HepG2 (cell line): ENCODE data around the gene TBC1D14. TPM values are rescaled to one million over a fixed set of nuclear protein-coding genes. Genes with fewer than 3 reads are reported as not detected.

ENCODE experiments used
- ATAC-seq: fragments of 200-7000 bp; cut with Tn5 transposase; 3 replicates; pipeline ENCODE4 v1.9.1; 2020; ENCODE audit warnings: mild to moderate bottlenecking, moderate library complexity
- BruUV-seq: library from RNA; stranded (reverse); fragments of 400-500 nt; replicated peaks from 2 replicates; lab custom pipeline; 2021; lab: Mats Ljungman, UMichigan
- CTCF ChIA-PET: fragments of 300-600 bp; formaldehyde crosslinking; extraction: SDS; loops from one replicate; lab custom pipeline; 2021; ENCODE audit warnings: low total read pairs, inconsistent platforms, low intra/inter-chr PET ratio; lab: Yijun Ruan, JAX
- POLR2A ChIA-PET: fragments of 350-600 bp; sonication (Branson Sonifier 250); formaldehyde crosslinking; loops from one replicate; lab custom pipeline; 2020; ENCODE audit warnings: antibody characterized with exemption, inconsistent platforms; lab: Yijun Ruan, JAX
- DNase-seq: peaks from one replicate; pipeline ENCODE4 v3.0.0-alpha.2; 2015; ENCODE audit warnings: low spot score
- FAIRE-seq: peaks from 3 replicates; lab custom pipeline; 2011; peaks lifted over from hg19 to GRCh38; lab: Jason Lieb, UNC
- H2AFZ ChIP-seq: one replicate; pipeline ENCODE4 v1.6.1; 2011; ENCODE audit warnings: low read length, inconsistent platforms
- H3K27ac ChIP-seq: fragments of 300-600 bp; 3 replicates; pipeline ENCODE4 v1.8.0; 2011; ENCODE audit warnings: mixed run types, mild to moderate bottlenecking, mixed read lengths, low read length, inconsistent platforms; ENCODE audit not compliant: insufficient read depth; ENCODE audit errors: extremely low read length
- H3K27me3 ChIP-seq, 2 experiments: fragments of 200-600 bp in 1 of 2; 2 replicates in 1 of 2; 3 replicates in 1 of 2; pipeline versions ENCODE4 v1.6.0 to v1.8.0; 2011; ENCODE audit warnings: low read length in 2 of 2, mild to moderate bottlenecking in 2 of 2, moderate library complexity in 2 of 2, inconsistent platforms in 1 of 2; ENCODE audit not compliant: insufficient read depth in 2 of 2, control insufficient read depth in 1 of 2
- H3K36me3 ChIP-seq, 2 experiments: fragments of 200-600 bp in 1 of 2; replicated peaks in 1 of 2; 2 replicates in 1 of 2; 3 replicates in 1 of 2; pipeline versions ENCODE4 v1.5.1 to v1.8.0; 2011; ENCODE audit warnings: low read length in 2 of 2, inconsistent platforms in 1 of 2; ENCODE audit not compliant: insufficient read depth in 2 of 2, control insufficient read depth in 1 of 2
- H3K4me1 ChIP-seq: 2 replicates; pipeline ENCODE4 v1.5.1; 2012; ENCODE audit warnings: low read length, inconsistent platforms; ENCODE audit not compliant: insufficient read depth
- H3K4me2 ChIP-seq: 2 replicates; pipeline ENCODE4 v1.6.0; 2011; ENCODE audit warnings: low read depth, low read length, inconsistent platforms
- H3K4me3 ChIP-seq, 3 experiments: fragments of 200-600 bp in 1 of 3; sonication (generic), shearing (Covaris generic) in 1 of 3; replicated peaks in 1 of 3; 2 replicates each; pipeline ENCODE4 v1.5.1; 2011 to 2016; ENCODE audit warnings: low read length in 3 of 3, inconsistent platforms in 2 of 3, low read depth in 2 of 3, mild to moderate bottlenecking in 2 of 3, control low read depth in 1 of 3, mixed read lengths in 1 of 3; ENCODE audit not compliant: insufficient read depth in 1 of 3
- H3K79me2 ChIP-seq: one replicate; pipeline ENCODE4 v1.6.1; 2011; ENCODE audit warnings: low read length, inconsistent platforms; ENCODE audit not compliant: insufficient read depth
- H3K9ac ChIP-seq: 2 replicates; pipeline ENCODE4 v1.6.0; 2011; ENCODE audit warnings: mild to moderate bottlenecking, low read depth, low read length, inconsistent platforms; ENCODE audit not compliant: insufficient read depth
- H3K9me3 ChIP-seq: 2 replicates; pipeline ENCODE4 v1.5.1; 2012; ENCODE audit warnings: mild to moderate bottlenecking, low read length
- H4K20me1 ChIP-seq: 2 replicates; pipeline ENCODE4 v1.6.0; 2011; ENCODE audit warnings: inconsistent platforms, mild to moderate bottlenecking, low read length, moderate library complexity; ENCODE audit not compliant: insufficient read depth
- MXD4 ChIP-seq: IDR thresholded peaks from 2 replicates; pipeline ENCODE4 v1.6.1; 2016; ENCODE audit warnings: mild to moderate bottlenecking, missing biosample characterization, missing genetic modification reagents
- PRDM15 ChIP-seq: sonication (generic); formaldehyde crosslinking; IDR thresholded peaks from 2 replicates; pipeline ENCODE4 v1.4.0; 2020; ENCODE audit warnings: missing genetic modification reagents
- YEATS4 ChIP-seq: sonication (generic); formaldehyde crosslinking; IDR thresholded peaks from 2 replicates; pipeline ENCODE4 v1.4.0; 2020; ENCODE audit warnings: missing genetic modification reagents, borderline replicate concordance
- ZBTB7A ChIP-seq: sonication (generic); formaldehyde crosslinking; IDR thresholded peaks from 2 replicates; pipeline ENCODE4 v1.8.0; 2022; ENCODE audit warnings: mild to moderate bottlenecking, missing genetic modification reagents
- ZMYM3 ChIP-seq: sonication (generic); formaldehyde crosslinking; IDR thresholded peaks from 2 replicates; pipeline ENCODE4 v1.5.1; 2020; ENCODE audit warnings: mild to moderate bottlenecking, missing genetic modification reagents
- ZNF430 ChIP-seq: sonication (generic); formaldehyde crosslinking; IDR thresholded peaks from 2 replicates; pipeline ENCODE4 v1.9.0; 2021; ENCODE audit warnings: mild to moderate bottlenecking, missing genetic modification reagents
- ZNF883 ChIP-seq: sonication (generic); formaldehyde crosslinking; IDR thresholded peaks from 2 replicates; pipeline ENCODE4 v1.5.1; 2020; ENCODE audit warnings: mild to moderate bottlenecking, missing genetic modification reagents; ENCODE audit errors: not compliant biosample characterization
- WGBS: methylation state at CpG from one replicate; pipeline ENCODE4 v1.1.6; 2017; ENCODE audit warnings: low lambda C conversion rate; 5-methylcytosine and 5-hydroxymethylcytosine counted together
- in situ Hi-C: cut with HindIII; loops from 2 replicates; pipeline ENCODE4 v1.10.0; 2017; ENCODE audit warnings: low pct_unique_long_range_greater_than_20kb; ENCODE audit not compliant: extremely low pct_ligation_motif_present
- intact Hi-C: fragments of 100-400 bp; cut with micrococcal nuclease; formaldehyde crosslinking; loops from one replicate; pipeline ENCODE4 v1.10.0; 2022; ENCODE audit not compliant: unreplicated experiment
- polyA plus RNA-seq, 8 experiments: library from polyadenylated mRNA; depleted of rRNA in 3 of 8; stranded (reverse) in 7 of 8; unstranded in 1 of 8; fragments of >200 nt; fragmentation: Illumina TruSeq in 4 of 8; extraction: Trizol in 4 of 8; gene quantifications; 2 replicates each; pipeline versions ENCODE4 v1.2.1 to v1.2.3, GENCODE V29; 2011 to 2016; ENCODE audit warnings: low read depth in 4 of 8, missing spikeins in 1 of 8, mixed read lengths in 1 of 8; ENCODE audit not compliant: insufficient read depth in 1 of 8
- total RNA-seq, 5 experiments: library from RNA; depleted of rRNA; stranded (reverse); fragments of >200 nt; fragmentation: Illumina TruSeq; extraction: Trizol; gene quantifications; 2 replicates each; pipeline ENCODE4 v1.2.3, GENCODE V29; 2016; ENCODE audit warnings: low read depth in 1 of 5
- TF ChIP-seq, protein P1 (sequence below): sonication (generic); formaldehyde crosslinking; IDR thresholded peaks from 2 replicates; pipeline ENCODE4 v1.5.1; 2020; ENCODE audit warnings: missing genetic modification reagents, mild to moderate bottlenecking, borderline replicate concordance

TBC1D14 gene
- total and polyA plus RNA-seq, 2 of the 13 experiments (the other 11 are each of a cell fraction or from before 2014, with no cell fraction given) = 29.5 to 46.5 TPM

DNA sequence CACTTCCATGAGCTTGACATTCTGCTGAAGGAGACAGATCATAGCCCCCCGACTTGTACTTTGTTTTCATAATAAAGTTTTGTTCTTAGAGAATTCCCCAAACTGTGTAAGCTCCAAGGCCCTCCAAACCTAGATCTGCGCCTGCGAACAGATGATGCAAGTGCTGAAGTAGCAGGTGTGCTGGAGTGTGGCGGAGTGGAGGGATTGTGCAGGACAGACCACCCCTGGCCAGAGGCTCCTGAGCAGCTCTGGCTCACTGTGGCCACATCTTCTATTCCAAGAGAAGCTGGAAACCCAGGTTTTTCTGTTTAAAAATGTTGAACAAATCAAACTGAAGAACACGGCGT is 46.4 kb downstream of the TBC1D14 start:
- H3K27me3 ChIP-seq = no peaks in the 10 kb centered on the region

More for the DNA sequence above, 46.4 kb downstream of the TBC1D14 start:
- H3K27ac ChIP-seq = no peak overlapping the region
- peaks cover 23% of the 10 kb centered on the region for H3K4me1 ChIP-seq
- WGBS = 89% methylated on average over 6 of the region's 6 CpGs
- no peaks in the 10 kb centered on the region for H3K9me3 ChIP-seq
- H4K20me1 ChIP-seq = no peaks in the 10 kb centered on the region; the same call in 1 of the 2 replicates
- TF ChIP-seq MXD4 (CRISPR knock-in tag) = no peak
- TF ChIP-seq, protein P1, sequence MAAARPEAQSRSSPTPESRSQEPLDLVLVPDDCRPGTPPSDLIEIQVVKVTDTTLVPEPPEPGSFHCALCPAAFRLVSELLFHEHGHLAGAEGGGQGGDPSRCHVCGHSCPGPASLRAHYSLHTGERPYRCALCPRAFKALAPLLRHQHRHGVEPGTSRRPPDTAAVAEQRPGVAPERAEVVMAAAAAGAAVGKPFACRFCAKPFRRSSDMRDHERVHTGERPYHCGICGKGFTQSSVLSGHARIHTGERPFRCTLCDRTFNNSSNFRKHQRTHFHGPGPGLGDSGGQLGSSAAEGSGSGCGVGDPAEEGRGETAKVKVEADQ (CRISPR knock-in tag) = no peak
- no peak for TF ChIP-seq YEATS4 (CRISPR knock-in tag)
- TF ChIP-seq ZMYM3 (CRISPR knock-in tag) = no peak
- TF ChIP-seq ZNF883 (CRISPR knock-in tag) = no peak
- no peak for TF ChIP-seq ZBTB7A
- TF ChIP-seq PRDM15 (CRISPR knock-in tag) = no peak
- no peak for TF ChIP-seq ZNF430 (CRISPR knock-in tag)
- H3K4me2 ChIP-seq = no peak overlapping the region
- no TSS peak for BruUV-seq
- FAIRE-seq (no peak), DNase-seq (no peak), ATAC-seq (no peak)
- CTCF ChIA-PET = no interaction called here
- H2AFZ ChIP-seq = no peak overlapping the region
- H3K9ac ChIP-seq = no peak overlapping the region
- intact Hi-C loops (no loop called here), in situ Hi-C loops (no loop called here)
- POLR2A ChIA-PET = no interaction called here
- H3K4me3 ChIP-seq = no peak overlapping the region
- peaks cover 82% of the 10 kb centered on the region for H3K79me2 ChIP-seq
- peaks cover 3 to 4% of the 10 kb centered on the region in 2 experiments; a peak in 3 of 5 replicates for H3K36me3 ChIP-seq
